ENCODE results near the gene ARHGAP18.

The ARHGAP18 gene

DNA sequence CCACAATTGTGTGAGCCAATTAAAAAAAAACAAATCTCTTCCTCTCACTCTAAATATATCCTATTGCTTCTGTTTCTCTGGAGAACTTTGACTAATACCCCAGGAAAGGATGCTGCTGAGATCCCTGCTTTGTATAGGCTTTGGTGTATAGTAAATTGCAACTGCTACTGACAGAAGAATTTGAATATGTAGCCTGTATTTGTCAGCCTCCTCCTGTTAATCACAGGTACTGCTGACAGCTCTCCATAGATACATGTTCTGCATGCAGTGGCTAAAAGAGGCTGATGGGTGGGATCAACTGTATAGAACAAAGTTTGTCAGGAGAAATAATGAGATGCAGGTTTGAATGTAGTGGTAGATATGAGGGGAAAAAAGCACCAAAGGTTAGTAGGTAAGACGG, 95.0 kb downstream of the ARHGAP18 start:
- Histone ChIP-seq H3K27me3 (ENCODE audit: control insufficient read depth, insufficient read depth, low read length) (no peaks in the 10 kb centered on the region), H3K36me3 (ENCODE audit: control insufficient read depth, insufficient read depth, low read length) (no peaks in the 10 kb centered on the region), H3K9ac (ENCODE audit: low read length) (no peak overlapping the region), H3K4me3 (ENCODE audit: low read length) (no peak overlapping the region), H3K9me3 (ENCODE audit: control insufficient read depth, low read length) (no peaks in the 10 kb centered on the region), H3K4me1 (ENCODE audit: control insufficient read depth, insufficient read depth, low read length) (no peaks in the 10 kb centered on the region)

DNA sequence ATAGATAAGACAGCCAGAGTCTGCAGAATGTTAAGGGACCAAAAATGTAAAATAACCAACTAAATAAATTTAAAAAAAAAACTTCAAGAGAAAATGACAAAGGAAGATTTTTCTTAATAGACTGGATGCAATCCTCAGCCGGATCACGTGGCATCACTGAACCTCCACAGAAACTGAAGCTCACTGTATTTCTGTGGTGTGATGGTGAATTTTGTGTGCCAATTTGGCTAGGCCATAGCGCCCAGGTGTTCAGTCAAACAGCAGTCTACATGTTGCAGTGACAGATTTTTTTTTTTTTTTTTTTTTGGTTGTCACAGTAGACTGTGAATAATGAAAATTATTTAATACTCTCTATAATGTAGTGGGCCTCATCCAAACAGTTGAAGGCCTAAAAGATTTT, 95.5 kb downstream of the ARHGAP18 start:
- Histone ChIP-seq H3K36me3 (ENCODE audit: control insufficient read depth, insufficient read depth, low read length) (no peaks in the 10 kb centered on the region), H3K4me1 (ENCODE audit: control insufficient read depth, insufficient read depth, low read length) (no peaks in the 10 kb centered on the region), H3K9me3 (ENCODE audit: control insufficient read depth, low read length) (no peaks in the 10 kb centered on the region), H3K4me3 (ENCODE audit: low read length) (no peak overlapping the region), H3K27me3 (ENCODE audit: control insufficient read depth, insufficient read depth, low read length) (no peaks in the 10 kb centered on the region), H3K9ac (ENCODE audit: low read length) (no peak overlapping the region)

DNA sequence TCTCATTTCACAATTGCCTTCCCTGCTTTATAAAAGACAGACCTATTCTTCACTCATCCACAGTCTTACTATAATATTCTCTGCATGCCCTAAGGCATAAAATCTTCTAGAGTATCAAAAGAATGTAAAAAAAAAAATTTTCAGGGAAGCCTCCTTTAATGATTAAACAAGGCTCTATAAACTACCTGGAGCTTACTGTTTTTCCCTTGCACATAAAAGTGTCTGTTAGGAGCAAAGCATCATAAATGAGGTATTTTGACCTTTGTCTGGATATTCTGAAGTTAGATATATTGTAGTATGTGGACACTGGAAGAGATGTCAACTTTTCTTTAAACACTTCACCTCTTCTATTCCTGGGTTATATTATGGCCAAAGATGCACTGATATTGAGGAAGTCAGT, 97.5 kb downstream of the ARHGAP18 start:
- Histone ChIP-seq H3K36me3 (ENCODE audit: control insufficient read depth, insufficient read depth, low read length) (no peaks in the 10 kb centered on the region), H3K4me3 (ENCODE audit: low read length) (no peak overlapping the region), H3K9ac (ENCODE audit: low read length) (no peak overlapping the region), H3K27me3 (ENCODE audit: control insufficient read depth, insufficient read depth, low read length) (no peaks in the 10 kb centered on the region), H3K4me1 (ENCODE audit: control insufficient read depth, insufficient read depth, low read length) (no peaks in the 10 kb centered on the region), H3K9me3 (ENCODE audit: control insufficient read depth, low read length) (no peaks in the 10 kb centered on the region)

DNA sequence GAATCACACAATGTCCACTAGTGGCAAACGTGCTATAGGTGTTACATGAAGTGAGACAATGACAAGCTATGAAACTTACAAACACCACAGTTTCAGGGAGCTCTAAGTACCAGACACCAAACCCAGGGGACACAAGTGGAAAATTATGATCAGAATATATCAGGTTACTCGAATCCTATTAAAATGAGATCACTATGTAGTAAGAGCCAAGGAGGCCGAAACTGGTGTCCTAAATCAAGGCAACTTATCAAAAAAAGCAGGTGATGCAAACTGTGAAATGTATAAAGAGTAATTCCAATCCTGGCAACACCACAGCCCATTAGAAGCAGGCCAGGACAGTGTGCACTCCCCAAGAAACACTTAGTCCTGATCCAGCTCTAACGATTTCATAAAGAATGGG, 100.3 kb downstream of the ARHGAP18 start:
- no peaks in the 10 kb centered on the region for H3K4me1 ChIP-seq (ENCODE audit: control insufficient read depth, insufficient read depth, low read length)
- H3K4me3 ChIP-seq (ENCODE audit: low read length), result no peak overlapping the region
- no peaks in the 10 kb centered on the region for H3K27me3 ChIP-seq (ENCODE audit: control insufficient read depth, insufficient read depth, low read length)
- no peak overlapping the region for H3K9ac ChIP-seq (ENCODE audit: low read length)
- no peaks in the 10 kb centered on the region for H3K9me3 ChIP-seq (ENCODE audit: control insufficient read depth, low read length)
- no peaks in the 10 kb centered on the region for H3K36me3 ChIP-seq (ENCODE audit: control insufficient read depth, insufficient read depth, low read length)

DNA sequence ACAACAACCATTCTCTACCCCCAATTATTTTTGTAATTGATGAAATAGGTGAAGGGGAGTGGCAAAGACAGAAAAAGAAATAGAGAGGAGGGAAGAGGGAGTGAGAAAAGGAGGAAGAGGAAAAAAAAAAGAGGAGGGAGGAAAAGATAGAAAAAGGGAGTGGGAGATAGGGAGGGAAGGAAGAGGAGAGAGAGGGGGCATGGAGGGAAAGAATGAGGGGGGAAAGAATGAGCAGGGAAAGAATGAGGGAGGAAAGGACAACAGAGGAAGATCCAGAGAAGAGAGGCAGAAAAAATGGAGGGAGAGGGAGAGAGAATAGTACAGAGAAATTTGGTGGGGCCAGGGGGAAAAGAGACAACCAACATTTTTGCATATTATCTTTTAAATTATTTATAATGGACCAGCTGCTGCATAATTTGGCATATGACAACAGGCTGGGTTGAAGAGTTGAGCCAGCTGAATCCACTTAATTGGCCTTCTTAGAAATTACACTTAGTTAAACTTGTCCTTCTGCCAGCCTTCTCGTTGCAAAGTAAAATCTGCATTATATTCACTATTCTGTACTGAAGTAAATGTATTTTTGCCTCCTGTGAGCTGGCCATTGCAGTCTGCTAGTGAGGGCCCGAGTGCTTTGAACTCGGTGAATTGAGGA, 101.0 kb downstream of the ARHGAP18 start:
- H3K4me1 ChIP-seq (ENCODE audit: control insufficient read depth, insufficient read depth, low read length), result no peaks in the 10 kb centered on the region
- H3K9me3 ChIP-seq (ENCODE audit: control insufficient read depth, low read length), result no peaks in the 10 kb centered on the region
- no peaks in the 10 kb centered on the region for H3K27me3 ChIP-seq (ENCODE audit: control insufficient read depth, insufficient read depth, low read length)
- no peaks in the 10 kb centered on the region for H3K36me3 ChIP-seq (ENCODE audit: control insufficient read depth, insufficient read depth, low read length)
- no peak overlapping the region for H3K4me3 ChIP-seq (ENCODE audit: low read length)
- no peak overlapping the region for H3K9ac ChIP-seq (ENCODE audit: low read length)

DNA sequence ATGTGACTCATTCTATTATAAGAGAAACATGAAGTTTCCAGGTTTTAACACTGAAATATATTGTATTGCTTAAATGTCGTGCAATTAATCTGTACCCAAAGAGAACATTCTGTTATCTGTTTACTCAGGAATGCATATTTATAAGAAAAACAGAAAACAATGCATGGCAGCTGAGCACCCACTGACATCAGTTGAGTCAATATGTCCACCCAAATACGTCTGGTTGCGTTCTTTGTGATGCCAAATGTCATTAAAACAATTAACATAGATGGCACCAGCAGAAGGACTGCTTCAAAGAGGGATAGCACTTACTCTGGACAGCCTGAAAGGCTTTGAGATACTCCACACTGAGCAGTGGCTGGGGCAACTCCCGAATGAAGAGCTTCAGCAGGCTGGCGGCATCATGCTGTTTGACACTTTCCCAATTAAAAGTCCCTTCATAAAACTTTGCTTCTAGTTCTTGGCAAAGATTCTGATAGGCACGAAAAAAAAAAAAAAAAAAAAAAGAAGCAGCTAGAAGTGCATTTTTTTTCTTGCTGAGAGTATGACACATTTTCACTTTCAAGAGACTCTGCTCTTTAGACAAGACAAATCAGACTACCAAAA, 102.3 kb downstream of the ARHGAP18 start:
- Histone ChIP-seq H3K36me3 (ENCODE audit: control insufficient read depth, insufficient read depth, low read length) (no peaks in the 10 kb centered on the region), H3K9me3 (ENCODE audit: control insufficient read depth, low read length) (no peaks in the 10 kb centered on the region), H3K4me3 (ENCODE audit: low read length) (no peak overlapping the region), H3K27me3 (ENCODE audit: control insufficient read depth, insufficient read depth, low read length) (no peaks in the 10 kb centered on the region), H3K9ac (ENCODE audit: low read length) (no peak overlapping the region), H3K4me1 (ENCODE audit: control insufficient read depth, insufficient read depth, low read length) (no peaks in the 10 kb centered on the region)

DNA sequence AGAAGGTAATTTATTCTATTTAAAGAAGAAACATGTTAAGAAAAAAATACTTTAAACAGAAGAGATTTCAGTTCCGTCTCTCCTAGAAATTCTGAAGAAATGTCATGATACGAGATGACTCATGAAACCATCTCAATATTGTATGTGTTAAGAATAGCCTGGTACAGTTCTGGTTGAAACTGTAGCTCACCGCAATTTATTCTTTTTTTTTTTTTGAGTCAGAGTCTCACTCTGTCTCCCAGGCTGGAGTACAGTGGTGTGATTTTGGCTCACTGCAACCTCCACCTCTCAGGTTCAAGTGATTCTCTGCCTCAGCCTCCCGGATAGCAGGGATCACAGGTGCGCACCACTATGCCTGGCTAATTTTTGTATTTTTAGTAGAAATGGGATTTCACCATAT, 103.3 kb downstream of the ARHGAP18 start:
- Histone ChIP-seq H3K4me3 (ENCODE audit: low read length) (no peak overlapping the region), H3K4me1 (ENCODE audit: control insufficient read depth, insufficient read depth, low read length) (no peaks in the 10 kb centered on the region), H3K9ac (ENCODE audit: low read length) (no peak overlapping the region), H3K36me3 (ENCODE audit: control insufficient read depth, insufficient read depth, low read length) (no peaks in the 10 kb centered on the region), H3K27me3 (ENCODE audit: control insufficient read depth, insufficient read depth, low read length) (no peaks in the 10 kb centered on the region), H3K9me3 (ENCODE audit: control insufficient read depth, low read length) (no peaks in the 10 kb centered on the region)

DNA sequence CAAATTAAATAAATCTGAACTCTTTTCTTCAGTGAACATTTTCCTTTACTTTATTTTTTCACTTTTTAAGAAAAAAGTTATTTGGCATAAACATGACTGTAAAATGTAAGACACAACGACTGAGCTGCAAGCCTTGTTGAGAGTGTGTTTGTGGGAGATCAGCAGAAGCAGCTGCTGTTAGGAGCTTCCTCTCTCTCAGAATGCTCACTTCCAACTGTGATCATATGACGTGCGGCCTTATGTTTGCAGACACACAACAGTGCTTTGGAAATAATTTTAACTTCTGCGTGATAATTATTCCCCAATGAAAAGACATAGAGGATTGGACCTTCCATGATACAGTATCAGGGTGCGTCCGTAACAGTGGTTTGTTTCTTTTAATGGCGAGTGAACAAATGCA, 104.0 kb downstream of the ARHGAP18 start:
- no peak overlapping the region for H3K4me3 ChIP-seq (ENCODE audit: low read length)
- H3K9ac ChIP-seq (ENCODE audit: low read length), result no peak overlapping the region
- H3K9me3 ChIP-seq (ENCODE audit: control insufficient read depth, low read length), result no peaks in the 10 kb centered on the region
- no peaks in the 10 kb centered on the region for H3K36me3 ChIP-seq (ENCODE audit: control insufficient read depth, insufficient read depth, low read length)
- no peaks in the 10 kb centered on the region for H3K27me3 ChIP-seq (ENCODE audit: control insufficient read depth, insufficient read depth, low read length)
- H3K4me1 ChIP-seq (ENCODE audit: control insufficient read depth, insufficient read depth, low read length), result no peaks in the 10 kb centered on the region

DNA sequence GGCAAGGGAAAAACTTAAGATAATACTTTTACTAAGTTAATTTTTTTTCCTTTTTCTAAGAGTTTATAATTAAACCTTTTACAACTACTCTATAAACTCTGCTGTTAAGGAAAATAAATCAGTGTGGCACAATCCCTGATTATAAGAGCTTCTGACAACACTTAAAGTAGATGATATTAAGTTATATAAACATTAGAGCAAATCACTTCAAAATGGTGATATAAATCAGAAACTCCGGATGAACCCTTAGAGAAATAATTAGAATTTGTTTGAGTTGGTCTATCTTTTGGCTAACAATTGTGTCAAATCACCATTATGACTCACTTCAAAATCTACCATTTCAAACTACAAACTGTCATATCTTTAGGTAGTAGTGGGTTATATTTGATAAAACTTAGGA, 104.9 kb downstream of the ARHGAP18 start:
- Histone ChIP-seq H3K4me1 (ENCODE audit: control insufficient read depth, insufficient read depth, low read length) (no peaks in the 10 kb centered on the region), H3K9me3 (ENCODE audit: control insufficient read depth, low read length) (no peaks in the 10 kb centered on the region), H3K27me3 (ENCODE audit: control insufficient read depth, insufficient read depth, low read length) (no peaks in the 10 kb centered on the region), H3K4me3 (ENCODE audit: low read length) (no peak overlapping the region), H3K9ac (ENCODE audit: low read length) (no peak overlapping the region), H3K36me3 (ENCODE audit: control insufficient read depth, insufficient read depth, low read length) (no peaks in the 10 kb centered on the region)

DNA sequence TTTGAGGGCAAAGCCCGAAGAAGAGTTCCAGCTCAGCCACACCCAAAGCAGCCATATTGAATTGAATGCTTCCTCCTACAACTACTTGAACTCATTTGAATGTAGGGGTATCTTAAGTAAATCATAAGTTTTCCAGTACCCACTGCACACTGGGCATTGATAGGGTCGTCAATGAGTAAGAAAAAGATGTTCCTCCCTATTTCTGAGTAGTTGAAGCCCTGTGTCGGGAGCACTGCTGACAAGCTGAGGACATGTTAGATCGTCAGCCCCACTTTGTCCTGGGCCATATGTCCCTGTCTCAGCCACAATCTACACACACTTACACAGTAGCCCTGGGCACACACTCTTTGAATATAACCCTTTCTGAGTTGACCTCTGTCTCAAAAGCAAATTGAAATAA, 105.7 kb downstream of the ARHGAP18 start:
- Histone ChIP-seq H3K9me3 (ENCODE audit: control insufficient read depth, low read length) (no peaks in the 10 kb centered on the region), H3K4me1 (ENCODE audit: control insufficient read depth, insufficient read depth, low read length) (no peaks in the 10 kb centered on the region), H3K4me3 (ENCODE audit: low read length) (no peak overlapping the region), H3K9ac (ENCODE audit: low read length) (no peak overlapping the region), H3K27me3 (ENCODE audit: control insufficient read depth, insufficient read depth, low read length) (no peaks in the 10 kb centered on the region), H3K36me3 (ENCODE audit: control insufficient read depth, insufficient read depth, low read length) (no peaks in the 10 kb centered on the region)

DNA sequence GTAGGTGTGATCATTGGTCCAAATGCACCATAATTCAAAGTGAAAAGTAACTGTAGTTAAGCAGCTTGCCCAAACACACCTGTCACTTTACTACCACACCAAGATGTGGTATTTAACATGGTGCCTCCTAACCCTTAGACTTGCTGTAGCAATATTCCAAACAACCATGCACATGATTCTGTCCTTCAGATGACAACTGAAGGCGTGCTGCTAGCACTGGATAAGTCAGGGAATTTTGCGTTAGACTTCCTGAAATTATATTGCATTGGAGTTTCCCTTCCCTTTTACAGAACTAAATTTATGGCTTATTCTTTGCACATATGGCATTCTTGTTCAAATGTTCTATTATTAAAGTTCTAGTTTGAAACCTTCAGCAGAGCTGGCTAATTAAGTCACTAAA, 106.2 kb downstream of the ARHGAP18 start:
- no peaks in the 10 kb centered on the region for H3K36me3 ChIP-seq (ENCODE audit: control insufficient read depth, insufficient read depth, low read length)
- H3K27me3 ChIP-seq (ENCODE audit: control insufficient read depth, insufficient read depth, low read length), result no peaks in the 10 kb centered on the region
- no peaks in the 10 kb centered on the region for H3K4me1 ChIP-seq (ENCODE audit: control insufficient read depth, insufficient read depth, low read length)
- H3K4me3 ChIP-seq (ENCODE audit: low read length), result no peak overlapping the region
- no peak overlapping the region for H3K9ac ChIP-seq (ENCODE audit: low read length)
- H3K9me3 ChIP-seq (ENCODE audit: control insufficient read depth, low read length), result no peaks in the 10 kb centered on the region

DNA sequence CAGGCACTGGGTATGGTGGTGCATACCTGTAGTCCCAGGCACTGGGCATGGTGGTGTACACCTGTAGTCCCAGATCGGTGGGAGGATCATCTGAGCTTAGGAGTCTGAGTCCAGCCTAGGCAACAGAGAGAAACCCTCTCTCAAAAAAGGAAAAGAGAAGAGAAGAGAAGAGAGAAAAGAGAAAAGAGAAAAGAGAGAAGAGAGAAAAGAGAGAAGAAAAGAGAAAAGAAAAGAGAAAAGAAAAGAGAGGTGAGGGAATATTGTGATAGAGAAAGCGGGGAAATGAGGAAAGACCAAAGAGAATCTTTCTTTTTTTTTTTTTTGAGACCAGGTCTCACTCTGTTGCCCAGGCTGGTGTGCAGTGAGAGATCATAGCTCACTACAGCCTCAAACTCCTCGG, 108.7 kb downstream of the ARHGAP18 start:
- Histone ChIP-seq H3K36me3 (ENCODE audit: control insufficient read depth, insufficient read depth, low read length) (no peaks in the 10 kb centered on the region), H3K27me3 (ENCODE audit: control insufficient read depth, insufficient read depth, low read length) (no peaks in the 10 kb centered on the region), H3K9ac (ENCODE audit: low read length) (no peak overlapping the region), H3K4me1 (ENCODE audit: control insufficient read depth, insufficient read depth, low read length) (no peaks in the 10 kb centered on the region), H3K4me3 (ENCODE audit: low read length) (no peak overlapping the region), H3K9me3 (ENCODE audit: control insufficient read depth, low read length) (no peaks in the 10 kb centered on the region)

DNA sequence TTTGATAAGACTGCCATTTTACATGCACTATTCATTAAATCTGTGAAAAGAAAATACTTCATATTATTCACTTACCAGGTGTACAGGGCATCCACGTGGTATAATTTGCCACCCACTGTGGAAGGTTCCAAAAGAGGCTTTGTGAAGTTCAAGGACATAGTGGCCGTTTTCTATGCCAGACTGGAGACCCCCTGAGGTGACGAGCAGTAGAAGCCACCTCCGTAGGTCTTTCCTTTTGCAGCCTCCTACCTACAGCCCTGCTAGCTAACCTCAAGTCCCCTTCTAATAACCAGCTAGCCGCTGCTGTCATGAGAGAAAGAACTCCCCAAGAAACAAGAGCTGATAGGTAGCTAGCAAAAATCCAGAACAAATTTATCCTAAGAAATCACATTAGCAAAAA, 110.5 kb downstream of the ARHGAP18 start:
- Histone ChIP-seq H3K9me3 (ENCODE audit: control insufficient read depth, low read length) (no peaks in the 10 kb centered on the region), H3K4me3 (ENCODE audit: low read length) (no peak overlapping the region), H3K4me1 (ENCODE audit: control insufficient read depth, insufficient read depth, low read length) (no peaks in the 10 kb centered on the region), H3K9ac (ENCODE audit: low read length) (no peak overlapping the region), H3K27me3 (ENCODE audit: control insufficient read depth, insufficient read depth, low read length) (no peaks in the 10 kb centered on the region), H3K36me3 (ENCODE audit: control insufficient read depth, insufficient read depth, low read length) (no peaks in the 10 kb centered on the region)

All from mucosa of stomach (tissue), 1 donor.